Esophagus muscularis mucosa (tissue), 4 donors: ENCODE measurements around the gene MICU1.

Source experiments
- EP300 ChIP-seq: sonication (generic); formaldehyde crosslinking; IDR thresholded peaks from one replicate; pipeline ENCODE4 v1.6.1; 2017; ENCODE audit warnings: antibody characterized with exemption
- POLR2AphosphoS5 ChIP-seq, 2 donors: sonication (generic); formaldehyde crosslinking; IDR thresholded peaks; one replicate each; pipeline ENCODE4 v1.6.1; 2017; ENCODE audit warnings: antibody characterized with exemption in 2 of 2
- TF ChIP-seq, protein P1 (sequence below), 3 experiments: fragments of 200-600 bp in 2 of 3; fragments of 450-650 bp in 1 of 3; sonication (generic) in 2 of 3; IDR thresholded peaks; one replicate each; pipeline ENCODE4 v1.5.1; 2017 to 2019; ENCODE audit warnings: antibody characterized with exemption in 3 of 3, mild to moderate bottlenecking in 2 of 3, moderate library complexity in 1 of 3

- no peak for TF ChIP-seq POLR2AphosphoS5 (IDR thresholded peaks at IDR 0.05)
- TF ChIP-seq, protein P1, sequence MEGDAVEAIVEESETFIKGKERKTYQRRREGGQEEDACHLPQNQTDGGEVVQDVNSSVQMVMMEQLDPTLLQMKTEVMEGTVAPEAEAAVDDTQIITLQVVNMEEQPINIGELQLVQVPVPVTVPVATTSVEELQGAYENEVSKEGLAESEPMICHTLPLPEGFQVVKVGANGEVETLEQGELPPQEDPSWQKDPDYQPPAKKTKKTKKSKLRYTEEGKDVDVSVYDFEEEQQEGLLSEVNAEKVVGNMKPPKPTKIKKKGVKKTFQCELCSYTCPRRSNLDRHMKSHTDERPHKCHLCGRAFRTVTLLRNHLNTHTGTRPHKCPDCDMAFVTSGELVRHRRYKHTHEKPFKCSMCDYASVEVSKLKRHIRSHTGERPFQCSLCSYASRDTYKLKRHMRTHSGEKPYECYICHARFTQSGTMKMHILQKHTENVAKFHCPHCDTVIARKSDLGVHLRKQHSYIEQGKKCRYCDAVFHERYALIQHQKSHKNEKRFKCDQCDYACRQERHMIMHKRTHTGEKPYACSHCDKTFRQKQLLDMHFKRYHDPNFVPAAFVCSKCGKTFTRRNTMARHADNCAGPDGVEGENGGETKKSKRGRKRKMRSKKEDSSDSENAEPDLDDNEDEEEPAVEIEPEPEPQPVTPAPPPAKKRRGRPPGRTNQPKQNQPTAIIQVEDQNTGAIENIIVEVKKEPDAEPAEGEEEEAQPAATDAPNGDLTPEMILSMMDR (IDR thresholded peaks at IDR 0.05), result no peak
- TF ChIP-seq EP300, result no peak
These were observed 4.3 kb upstream of the MICU1 start for GRCh38 chr10:72630144-72630543.
